HG02588 (cell line): ENCODE results near the gene ACMSD.
"Not testable (repeated sequence)": the region's sequence is repeated elsewhere in the genome, so short reads cannot be mapped to it uniquely, and the experiment has no call there.

Experiments
- ATAC-seq: cut with Tn5 transposase; IDR thresholded peaks from one replicate; pipeline ENCODE4 v1.9.1; 2021; ENCODE audit warnings: mild to moderate bottlenecking, moderate library complexity; ENCODE audit not compliant: unreplicated experiment

The ACMSD gene

DNA sequence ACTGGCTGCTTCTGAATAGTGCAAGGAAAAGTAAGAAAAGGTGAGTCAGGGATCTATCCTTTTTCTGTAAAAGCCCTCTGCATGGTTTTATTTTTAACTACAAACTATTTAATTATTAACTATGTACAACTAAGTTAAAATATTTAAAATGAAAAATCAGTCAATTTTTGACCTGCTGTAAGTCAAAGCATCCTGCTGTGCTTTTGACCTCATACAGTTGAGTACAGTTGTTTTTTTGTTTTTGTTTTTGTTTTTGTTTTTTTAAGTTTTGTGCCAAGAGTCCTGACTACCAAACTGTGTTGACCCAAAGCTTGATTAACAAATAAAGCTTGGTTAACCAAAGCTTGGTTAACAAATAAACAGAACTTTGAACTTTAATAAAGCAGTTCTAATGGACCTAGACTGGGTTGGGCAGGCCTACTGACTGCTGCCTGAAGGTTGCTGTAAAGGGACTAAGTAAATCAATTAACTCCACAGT, at the start of gene ACMSD:
Gene ACMSD (plus strand): TSS at position 474 of the 478 bp plus-strand sequence. CDS start 67 bp downstream, outside the sequence.
- no peak for ATAC-seq

DNA sequence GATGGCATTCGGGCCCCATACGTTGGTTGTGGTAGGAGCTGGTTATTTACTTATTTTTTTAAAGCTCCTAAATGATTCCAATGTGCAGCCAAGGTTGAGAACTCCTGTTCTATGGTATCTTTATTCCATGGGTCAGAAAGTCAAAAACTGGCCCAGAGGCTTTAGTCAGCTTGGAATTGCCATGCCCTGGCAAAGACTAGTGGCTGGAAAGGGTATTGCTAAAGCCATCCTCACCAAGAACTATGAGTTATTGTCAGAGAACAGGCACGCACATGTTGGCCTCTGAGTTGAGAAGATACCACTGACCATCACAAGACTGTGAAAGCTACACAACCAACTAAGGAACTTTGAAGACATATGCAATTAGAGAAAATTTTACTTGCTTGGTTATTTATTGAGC, 47.9 kb upstream of the ACMSD start:
- ATAC-seq: no peak

DNA sequence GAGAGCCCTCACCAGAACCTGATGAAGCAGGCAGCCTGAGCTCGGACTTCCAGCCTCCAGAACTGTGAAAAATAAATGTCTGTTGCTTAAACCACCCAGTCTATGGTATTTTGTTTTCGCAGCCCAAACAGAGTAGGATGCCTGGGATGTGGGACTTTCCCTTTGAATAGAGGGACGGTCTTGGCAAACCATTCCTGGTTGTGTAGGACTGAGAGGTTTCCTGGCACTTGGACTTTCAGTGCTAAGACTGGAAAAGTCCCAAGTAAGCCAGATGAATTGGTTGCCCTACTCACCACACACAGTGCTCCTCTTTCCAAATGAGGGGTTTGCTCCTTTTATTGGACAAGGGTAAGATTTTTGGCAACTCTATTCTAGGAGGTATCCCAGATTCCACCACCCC, 46.8 kb upstream of the ACMSD start:
- no peak for ATAC-seq

DNA sequence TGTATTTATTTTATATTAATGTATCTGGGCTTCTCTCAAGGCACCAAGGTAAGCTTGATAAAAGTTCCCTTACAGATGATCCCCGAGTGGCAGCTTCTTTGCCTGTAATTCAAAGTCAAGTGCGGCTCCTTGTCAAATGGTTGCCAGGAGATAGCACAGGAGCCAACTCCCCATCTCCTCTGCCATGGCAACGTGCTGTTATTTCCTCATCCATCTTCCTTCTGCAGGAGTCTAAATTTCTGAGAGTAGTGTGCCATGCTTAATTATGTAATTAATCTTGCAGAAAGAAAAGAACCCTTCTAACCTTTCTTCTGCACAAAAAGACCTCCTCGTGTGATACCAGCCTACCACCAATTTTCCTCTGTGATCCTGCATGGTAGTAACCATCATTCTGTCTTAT, 46.2 kb upstream of the ACMSD start:
- ATAC-seq: no peak

DNA sequence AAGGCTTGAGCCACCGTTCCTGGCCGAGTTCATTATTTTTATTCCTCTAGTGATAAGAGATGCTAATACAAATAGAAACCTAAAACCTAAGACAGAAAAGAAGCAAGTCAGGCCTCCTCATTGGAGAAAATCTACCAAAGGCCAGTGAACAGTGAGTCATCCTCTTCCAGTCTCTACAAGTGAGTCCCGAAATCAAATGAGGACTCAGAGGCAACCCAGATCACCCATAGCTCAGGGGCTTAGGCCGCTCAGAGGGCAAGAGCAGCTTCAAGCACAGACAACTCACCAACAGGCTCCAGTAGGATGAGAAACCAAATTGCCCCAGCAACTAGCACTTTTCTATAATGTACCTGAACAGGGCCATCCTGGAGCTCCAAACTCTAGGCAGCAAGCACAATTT, 42.7 kb upstream of the ACMSD start:
- no peak for ATAC-seq

DNA sequence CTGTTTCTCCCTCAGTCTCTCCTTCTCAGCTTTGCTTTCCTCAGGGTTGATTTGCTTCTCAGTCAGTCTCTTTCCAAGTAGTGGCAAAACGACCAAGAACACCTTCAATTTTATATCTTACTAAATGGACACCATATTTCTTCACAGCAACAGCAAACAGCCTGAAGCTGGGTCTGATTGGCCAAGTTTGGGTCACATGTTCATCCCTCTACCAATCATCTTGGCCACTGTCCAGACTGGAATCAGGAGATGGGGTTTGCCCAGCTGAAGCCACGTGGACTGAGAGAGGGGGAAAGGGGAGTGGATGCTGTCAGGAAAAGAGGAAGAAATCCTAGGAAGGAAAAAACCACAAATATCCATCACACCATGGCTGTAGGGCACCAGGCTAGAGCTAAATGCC, 42.0 kb upstream of the ACMSD start:
- no peak for ATAC-seq

DNA sequence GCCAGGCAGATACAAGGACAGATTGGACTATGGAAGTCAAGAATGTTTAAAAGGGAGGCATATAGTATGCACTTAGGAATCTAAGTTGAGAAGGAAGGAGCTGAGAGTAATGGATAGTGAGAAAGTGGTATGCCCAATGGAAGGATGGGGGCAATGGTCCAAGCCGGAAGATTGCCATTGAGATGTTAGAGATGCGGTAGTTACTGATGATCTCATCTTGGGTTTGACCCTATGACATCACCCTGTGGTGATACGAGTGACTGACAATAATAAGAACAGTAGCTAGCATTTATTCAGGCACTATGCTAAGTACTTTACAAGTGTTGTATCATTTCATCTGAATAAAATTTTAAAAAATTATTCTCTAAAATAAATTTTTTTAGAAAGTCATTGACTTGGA, 38.5 kb upstream of the ACMSD start:
- ATAC-seq: no peak

DNA sequence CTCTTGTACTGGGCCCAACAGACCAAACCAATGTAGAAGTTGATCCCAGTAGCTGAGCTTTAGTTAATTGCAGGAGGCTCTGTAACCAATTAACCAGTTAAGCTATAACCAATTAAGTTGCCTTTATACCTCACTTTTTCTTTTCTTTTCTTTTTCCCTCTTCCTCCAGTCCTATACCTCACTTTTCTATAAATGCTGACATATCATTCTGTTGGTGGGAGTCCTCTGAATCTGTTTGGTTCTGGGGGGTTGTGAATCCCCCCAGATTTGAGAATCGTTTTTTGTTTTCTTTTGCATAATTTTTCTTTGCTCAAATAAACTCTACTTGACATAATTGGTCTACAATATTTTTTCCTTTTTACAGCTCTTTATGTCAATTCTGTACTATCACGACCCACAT, 38.1 kb upstream of the ACMSD start:
- no peak for ATAC-seq

DNA sequence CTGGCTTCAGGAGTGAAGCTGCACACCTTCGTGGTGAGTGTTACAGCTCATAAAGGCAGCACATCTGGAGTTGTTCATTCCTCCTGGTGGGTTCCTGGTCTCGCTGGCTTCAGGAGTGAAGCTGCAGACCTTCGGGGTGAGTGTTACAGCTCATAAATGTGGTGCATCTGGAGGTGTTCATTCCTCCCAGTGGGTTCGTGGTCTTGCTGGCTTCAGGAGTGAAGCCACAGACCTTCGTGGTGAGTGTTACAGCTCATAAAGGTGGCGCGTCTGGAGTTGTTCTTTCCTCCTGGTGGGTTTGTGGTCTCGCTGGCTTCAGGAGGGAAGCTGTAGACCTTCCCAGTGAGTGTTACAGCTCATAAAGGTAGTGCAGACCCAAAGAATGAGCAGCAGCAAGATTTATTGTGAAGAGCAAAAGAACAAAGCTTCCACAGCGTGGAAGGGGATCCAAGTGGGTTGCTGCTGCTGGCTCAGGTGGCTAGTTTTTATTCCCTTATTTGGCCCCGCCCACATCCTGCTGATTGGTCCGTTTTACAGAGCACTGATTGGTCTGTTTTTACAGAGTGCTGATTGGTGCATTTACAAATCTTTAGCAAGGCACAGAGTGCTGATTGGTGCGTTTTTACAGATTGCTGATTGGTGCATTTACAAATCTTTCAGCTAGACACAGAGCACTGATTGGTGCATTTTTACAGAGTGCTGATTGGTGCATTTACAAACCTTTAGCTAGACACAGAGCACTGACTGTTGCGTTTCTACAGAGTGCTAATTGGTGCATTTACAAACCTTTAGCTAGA, 34.6 kb upstream of the ACMSD start:
- not testable (repeated sequence) for ATAC-seq

DNA sequence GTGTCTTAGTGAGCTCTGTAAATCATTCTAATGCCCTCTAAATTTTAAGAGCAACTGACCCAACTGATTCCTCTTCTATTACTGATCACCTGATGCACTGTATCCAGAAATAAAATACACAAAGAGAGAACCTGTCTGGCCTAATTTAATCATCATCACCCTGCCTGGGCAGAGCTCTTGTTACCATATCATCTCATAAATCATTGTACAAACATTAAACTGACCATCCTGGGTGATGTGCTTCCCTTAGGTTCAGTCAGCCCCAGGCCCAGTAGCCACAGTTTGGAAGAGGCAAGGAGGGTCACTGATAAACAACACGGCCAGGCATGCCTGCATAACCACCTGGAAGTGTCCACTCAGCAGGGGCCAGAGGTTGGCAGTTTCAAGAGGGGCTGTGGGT, 22.7 kb upstream of the ACMSD start:
- no peak for ATAC-seq

DNA sequence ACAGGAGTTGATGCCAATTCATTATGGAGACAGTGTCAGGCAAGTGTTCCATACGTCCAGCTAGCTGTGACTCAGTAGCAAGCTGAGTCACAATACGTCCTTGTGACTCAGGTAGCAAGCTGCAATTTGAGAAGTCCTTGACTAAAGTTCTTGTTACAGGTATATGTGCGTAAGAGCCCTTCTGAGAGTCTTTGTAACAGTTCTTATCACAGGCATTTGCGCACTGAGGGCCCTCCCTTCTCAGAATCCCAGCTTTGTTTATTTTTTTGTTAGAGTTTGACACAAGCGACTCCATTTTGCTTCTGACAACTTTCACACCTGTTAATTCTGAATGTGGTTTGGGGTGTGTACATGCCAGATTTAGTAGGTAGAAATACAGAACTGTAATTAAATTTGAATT, 20.1 kb upstream of the ACMSD start:
- ATAC-seq: no peak

DNA sequence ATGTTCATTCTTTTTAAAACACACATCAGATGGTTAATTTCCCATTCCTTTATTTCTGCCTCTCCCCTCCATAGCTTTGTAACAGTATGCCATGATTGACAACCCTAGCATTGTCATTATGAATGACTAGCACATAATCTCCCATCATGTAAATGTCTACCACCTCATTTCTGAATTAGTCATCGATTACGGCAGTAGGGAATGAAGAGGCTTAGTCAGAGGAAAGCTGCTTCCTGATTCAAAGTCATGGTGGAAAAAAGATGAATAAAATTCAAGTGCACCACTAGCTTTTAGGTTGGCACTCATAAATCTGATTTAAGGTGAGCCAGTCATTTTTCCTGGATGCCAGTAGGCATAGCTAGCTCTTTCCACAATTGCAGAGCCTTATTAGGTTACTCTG, 19.1 kb upstream of the ACMSD start:
- ATAC-seq: no peak

DNA sequence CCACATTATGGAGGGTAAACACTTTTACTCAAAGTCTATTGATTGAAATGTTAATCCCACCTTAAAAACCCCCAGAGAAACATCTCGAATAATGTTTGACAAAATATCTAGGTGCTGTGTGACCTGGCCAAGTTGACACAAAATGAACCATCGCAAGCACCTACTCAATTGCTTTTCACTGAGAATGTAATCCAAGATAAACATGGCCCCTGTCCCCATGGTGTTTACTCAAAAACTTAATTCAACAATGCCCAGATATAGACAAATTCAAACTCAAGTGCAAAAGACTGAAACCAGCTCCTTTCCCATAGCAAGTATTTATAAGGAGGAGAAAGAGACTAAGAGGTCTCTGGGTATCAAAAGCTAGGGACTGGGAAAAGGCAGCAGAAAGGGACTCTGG, 15.0 kb upstream of the ACMSD start:
- ATAC-seq: no peak

DNA sequence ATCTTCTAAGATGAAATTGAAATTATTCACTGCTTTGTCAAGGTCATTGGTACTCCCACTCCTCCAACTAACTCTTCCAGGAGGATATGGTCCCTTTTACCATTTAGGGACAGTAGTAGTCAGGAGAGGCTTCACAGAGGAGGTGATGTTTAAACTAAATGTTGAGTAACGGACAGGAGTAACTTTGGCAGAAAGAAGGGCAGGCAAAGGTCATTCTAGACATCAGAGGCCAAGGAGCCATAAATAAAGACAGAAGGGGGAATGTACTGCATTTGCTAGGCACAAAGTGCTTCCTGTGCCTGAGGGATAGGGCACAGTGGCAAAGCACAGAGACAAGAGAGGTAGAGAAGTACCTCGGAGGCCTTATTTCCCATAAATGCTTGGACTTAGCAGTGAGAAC, 14.6 kb upstream of the ACMSD start:
- ATAC-seq: no peak

DNA sequence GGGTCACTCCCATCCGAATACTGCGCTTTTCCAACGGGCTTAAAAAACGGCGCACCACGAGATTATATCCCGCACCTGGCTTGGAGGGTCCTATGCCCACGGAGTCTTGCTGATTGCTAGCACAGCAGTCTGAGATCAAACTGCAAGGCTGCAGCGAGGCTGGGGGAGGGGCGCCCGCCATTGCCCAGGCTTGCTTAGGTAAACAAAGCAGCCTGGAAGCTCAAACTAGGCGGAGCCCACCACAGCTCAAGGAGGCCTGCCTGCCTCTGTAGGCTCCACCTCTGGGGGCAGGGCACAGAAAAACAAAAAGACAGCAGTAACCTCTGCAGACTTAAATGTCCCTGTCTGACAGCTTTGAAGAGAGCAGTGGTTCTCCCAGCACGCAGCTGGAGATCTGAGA, 12.7 kb upstream of the ACMSD start:
- not testable (repeated sequence) for ATAC-seq

DNA sequence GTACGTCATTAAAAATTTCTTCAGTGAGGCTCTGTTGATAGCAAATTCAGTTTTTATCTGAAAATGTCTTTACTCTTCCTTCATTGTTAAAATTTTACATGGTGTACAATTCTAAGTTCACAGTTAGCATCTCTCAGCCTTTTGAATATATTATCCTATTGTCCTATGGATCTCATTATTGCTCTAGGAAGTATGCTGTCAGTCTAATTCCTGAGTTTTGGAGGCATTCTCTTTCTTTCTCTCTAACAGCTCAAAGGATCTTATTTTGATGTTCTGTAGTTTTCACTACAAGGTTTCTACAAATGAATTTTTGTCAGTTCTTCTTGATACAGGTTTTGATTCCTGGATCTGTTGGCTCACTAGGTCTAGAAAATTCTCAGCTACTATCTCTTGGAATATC, 2.9 kb upstream of the ACMSD start:
- no peak for ATAC-seq

DNA sequence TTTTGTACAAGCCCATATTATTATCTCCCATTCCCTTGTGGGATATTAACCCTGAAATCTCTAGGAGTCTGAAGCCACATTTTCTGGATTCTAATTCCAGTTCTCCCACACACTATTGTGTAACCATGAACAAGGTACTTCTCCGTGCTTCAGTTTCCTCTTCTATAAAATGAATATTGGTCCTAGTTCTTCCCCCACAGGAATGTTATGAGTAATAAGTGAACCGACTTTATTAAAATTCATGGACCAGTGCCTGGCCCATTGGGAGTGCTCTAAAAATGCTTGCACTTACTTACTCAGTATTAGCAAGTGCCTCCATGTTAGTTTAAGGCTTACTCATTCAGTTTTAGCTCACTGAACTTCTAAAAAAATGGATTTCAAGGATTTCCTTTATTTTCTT, 1.4 kb upstream of the ACMSD start:
- ATAC-seq: no peak

DNA sequence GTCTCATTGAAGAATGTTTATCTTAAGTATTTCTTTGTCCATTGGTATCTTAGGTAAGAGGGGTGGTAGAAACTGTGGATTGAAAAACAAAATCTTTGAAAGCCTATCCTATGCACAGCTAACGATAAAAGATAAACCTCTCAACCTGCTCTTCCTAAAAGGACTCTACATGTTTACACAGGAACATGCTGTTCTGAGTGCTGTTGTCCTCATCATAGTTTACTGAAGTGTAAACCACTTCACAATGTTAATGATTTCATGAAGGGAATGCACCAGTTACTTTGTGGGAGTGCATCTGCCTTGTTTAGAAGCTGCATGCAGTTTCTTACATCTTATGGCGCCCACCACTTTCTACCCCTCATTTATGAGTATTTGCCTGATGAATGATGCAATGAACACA, 1.2 kb downstream of the ACMSD start:
- no peak for ATAC-seq

DNA sequence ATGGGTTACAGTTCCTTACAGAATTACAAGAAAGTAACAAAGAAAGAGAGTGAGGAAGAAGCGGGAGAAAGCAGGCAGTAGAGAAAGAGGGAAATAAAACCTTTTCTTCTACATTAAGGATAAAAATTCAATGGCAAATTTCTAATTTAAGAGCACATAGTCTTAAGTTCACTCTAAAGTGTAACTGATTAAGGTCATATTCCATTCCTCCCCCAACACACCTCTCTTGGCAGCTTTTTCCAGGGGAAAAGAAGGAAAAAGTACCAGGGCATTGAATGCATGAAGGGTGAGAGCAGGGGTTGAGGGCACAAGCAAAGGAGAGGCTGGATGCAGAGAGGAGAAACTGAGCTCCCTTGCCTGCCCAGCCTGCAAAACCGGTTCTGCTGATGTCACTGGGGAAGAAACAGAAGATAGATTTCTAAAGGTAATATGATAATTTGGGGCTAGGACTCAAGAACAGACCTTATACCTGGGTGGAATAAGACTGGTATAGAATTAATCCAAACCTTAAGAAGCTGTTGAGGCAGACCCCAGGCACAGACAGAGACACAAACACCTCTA, 4.6 kb downstream of the ACMSD start:
- ATAC-seq: no peak

DNA sequence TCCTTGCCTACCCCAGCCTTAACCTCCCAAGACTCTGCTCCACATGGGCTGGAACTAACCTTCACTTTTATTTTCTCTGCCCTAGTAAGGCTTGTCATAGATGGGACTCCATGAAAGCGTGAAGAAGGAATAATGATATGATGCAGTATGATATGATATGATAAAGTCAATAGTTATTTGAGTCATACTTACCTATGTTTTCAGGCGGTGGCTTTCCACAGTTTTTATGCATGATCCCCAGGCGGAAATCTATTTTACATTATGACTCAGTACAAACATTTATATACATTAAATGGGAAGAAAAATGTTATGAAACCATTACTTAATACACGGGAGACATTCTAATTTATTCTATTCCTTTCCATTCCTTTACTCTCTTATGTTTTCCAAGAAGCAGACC, 5.6 kb downstream of the ACMSD start:
- no peak for ATAC-seq

DNA sequence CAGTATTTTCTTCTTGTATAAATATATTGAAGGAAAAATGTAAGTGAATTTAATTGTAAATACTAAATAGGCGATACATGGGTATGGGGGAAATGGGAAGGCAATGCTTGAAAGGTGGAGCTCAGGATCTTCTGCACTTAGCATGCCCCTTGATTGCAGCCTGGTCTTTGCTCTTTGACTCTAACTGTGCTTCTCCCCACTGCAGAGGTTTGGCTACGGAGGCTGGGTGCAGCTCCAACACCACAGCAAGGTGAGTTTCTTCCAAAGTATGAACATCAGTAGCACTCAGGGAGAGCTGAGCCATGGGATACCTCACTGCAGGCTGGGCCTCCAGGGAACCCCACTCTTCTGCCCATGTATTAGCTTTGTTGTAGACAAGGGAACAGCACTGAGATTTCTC, 6.6 kb downstream of the ACMSD start:
- no peak for ATAC-seq

DNA sequence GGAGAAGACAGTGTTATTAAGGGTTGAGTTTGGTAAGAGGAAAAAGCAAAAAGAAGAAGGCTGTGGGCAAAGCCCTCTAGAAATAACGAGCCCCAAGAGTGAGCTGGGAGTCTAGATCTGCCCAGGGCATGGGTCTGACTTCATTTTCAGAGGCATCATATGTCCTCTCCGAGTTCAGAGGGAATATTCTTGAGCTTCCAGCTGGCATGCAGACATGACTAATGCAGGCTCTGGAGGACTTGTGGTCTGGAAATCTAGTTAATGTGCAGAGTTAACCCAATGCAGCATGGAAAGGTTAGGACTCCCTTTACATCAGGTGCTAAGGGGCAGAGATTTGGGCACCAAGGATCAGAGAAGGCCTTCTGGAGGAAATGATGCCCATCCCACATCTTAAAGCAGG, 7.3 kb downstream of the ACMSD start:
- no peak for ATAC-seq

DNA sequence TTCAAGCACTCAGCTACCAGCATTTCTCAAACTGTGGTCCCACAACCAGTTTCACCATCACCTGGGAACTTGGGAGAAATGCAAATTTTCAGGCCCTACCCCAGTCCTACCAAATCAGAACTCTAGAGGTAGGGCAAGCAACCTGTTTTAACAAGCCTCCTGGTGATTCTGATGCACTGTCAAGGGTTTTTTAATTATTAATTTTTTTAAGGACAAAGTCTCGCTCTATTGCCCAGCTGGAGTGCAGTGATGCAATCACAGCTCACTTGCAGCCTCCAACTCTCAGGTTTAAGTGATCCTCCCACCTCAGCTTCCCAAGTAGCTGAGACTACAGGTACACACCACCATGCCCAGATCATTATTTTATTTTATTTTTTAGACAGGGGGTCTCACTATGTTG, 7.8 kb downstream of the ACMSD start:
- no peak for ATAC-seq
